Fibroblast of lung (primary cell): ENCODE results near the gene GHR.

Experiments
- CTCF ChIP-seq, 2 donors: IDR thresholded peaks in 1 of 2; conservative IDR thresholded peaks in 1 of 2; 1 replicate in 1 of 2; 2 replicates in 1 of 2; pipeline ENCODE4 v1.5.1; 2011 to 2012; ENCODE audit warnings: low read length in 2 of 2, control low read depth in 1 of 2, inconsistent platforms in 1 of 2, low read depth in 1 of 2, mild to moderate bottlenecking in 1 of 2
- EZH2 ChIP-seq: IDR thresholded peaks from 2 replicates; pipeline ENCODE4 v1.5.1; 2012; ENCODE audit warnings: low read length, control low read depth, mild to moderate bottlenecking; ENCODE audit errors: missing control alignments

DNA sequence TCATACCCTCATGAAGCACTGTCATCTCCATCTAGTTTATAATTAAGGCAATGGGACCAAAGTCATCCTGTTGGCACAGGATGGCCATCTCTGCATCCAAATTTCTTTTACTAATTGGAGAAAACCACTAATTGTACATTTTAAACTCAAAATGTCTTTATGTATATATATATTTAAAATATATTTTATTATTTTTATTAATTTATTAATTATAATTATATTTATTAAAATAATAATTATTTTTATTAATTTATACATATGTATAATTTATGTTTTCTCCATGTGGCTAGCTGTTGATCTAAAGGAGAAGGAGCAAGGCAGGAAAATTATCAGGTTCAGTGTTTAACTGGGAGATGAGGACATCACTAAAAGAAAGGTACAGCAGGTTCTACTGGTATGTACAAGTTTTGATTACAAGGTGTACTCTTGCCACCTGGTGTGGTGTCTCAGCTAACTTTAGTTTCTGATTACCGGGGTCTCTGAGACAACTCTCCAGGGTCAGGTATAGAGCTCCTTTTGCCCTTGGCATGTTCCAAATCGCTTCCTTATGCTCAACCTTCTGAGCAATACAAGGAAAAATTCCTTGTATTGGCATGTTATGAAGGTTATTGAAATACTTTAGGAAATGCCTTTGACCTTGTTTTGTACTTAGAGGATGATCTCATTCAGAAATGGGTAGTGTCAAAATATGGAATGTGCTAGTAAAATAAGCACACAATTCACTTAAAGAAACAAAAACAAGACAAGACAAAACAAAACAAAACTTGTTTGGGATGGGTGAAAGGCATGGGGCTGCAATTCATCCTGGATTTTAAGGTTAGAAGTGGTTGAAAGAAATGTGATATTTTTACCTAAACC lies 79.6 kb downstream of the GHR start:
- no peak for TF ChIP-seq CTCF (conservative IDR thresholded peaks at IDR 0.05 in 1 of 2, IDR thresholded peaks at IDR 0.05 in 1 of 2; ENCODE audit: low read depth in 1 of 2, low read length in 2 of 2)
- TF ChIP-seq EZH2, result no peak
